Daoy (cell line): ENCODE data around the gene C12orf75. TPM values are rescaled to one million over a fixed set of nuclear protein-coding genes. Genes with fewer than 3 reads are reported as not detected.
A peak's percentile ranks its signal among the peaks of the same experiment; 100 is the strongest.
"Not testable (repeated sequence)": the region's sequence is repeated elsewhere in the genome, so short reads cannot be mapped to it uniquely, and the experiment has no call there.

ENCODE experiments used
- DNase-seq: peaks from one replicate; pipeline ENCODE4 v3.0.0-alpha.2; 2015; ENCODE audit warnings: low read depth
- total RNA-seq: library from RNA; depleted of rRNA; stranded (reverse); fragments of >200 nt; shearing (Covaris generic); gene quantifications from 2 replicates; pipeline ENCODE4 v1.2.3, GENCODE V29; 2014

Gene C12orf75
- total RNA-seq, 1 experiment from 2014 or later, result 103 TPM

GRCh38 chr12:105310476-105311085 is 19.9 kb upstream of the C12orf75 start:
- not testable (repeated sequence) for DNase-seq

- not testable (repeated sequence) for DNase-seq
These were observed 18.6 kb upstream of the C12orf75 start for GRCh38 chr12:105311936-105312335.

- DNase-seq, result not testable (repeated sequence)
These were observed 16.7 kb upstream of the C12orf75 start for GRCh38 chr12:105313755-105314154.

GRCh38 chr12:105315130-105315529 is 15.4 kb upstream of the C12orf75 start:
- no peak for DNase-seq

GRCh38 chr12:105315726-105316125 is 14.8 kb upstream of the C12orf75 start:
- no peak for DNase-seq

- no peak for DNase-seq
These were observed 13.3 kb upstream of the C12orf75 start for GRCh38 chr12:105316931-105317852.

- DNase-seq, result no peak
These were observed 12.4 kb upstream of the C12orf75 start for GRCh38 chr12:105317942-105318621.

- DNase-seq, result no peak
These were observed 11.6 kb upstream of the C12orf75 start for GRCh38 chr12:105318651-105319483.

- DNase-seq, result no peak
These were observed 10.7 kb upstream of the C12orf75 start for GRCh38 chr12:105319691-105320209.

GRCh38 chr12:105321125-105321524 is 9.4 kb upstream of the C12orf75 start:
- no peak for DNase-seq

GRCh38 chr12:105322070-105322469 is 8.4 kb upstream of the C12orf75 start:
- no peak for DNase-seq

GRCh38 chr12:105324704-105325103 is 5.8 kb upstream of the C12orf75 start:
- DNase-seq, result no peak

GRCh38 chr12:105325117-105325516 is 5.4 kb upstream of the C12orf75 start:
- no peak for DNase-seq

GRCh38 chr12:105329926-105330282 is 587 bp upstream of the C12orf75 start:
- DNase-seq, result no peak

- DNase-seq, result peak; percentile 39
These were observed 677 bp downstream of the C12orf75 start for GRCh38 chr12:105330931-105331804.

GRCh38 chr12:105331805-105332251 is 1.3 kb downstream of the C12orf75 start:
- DNase-seq, result peak; percentile 20

GRCh38 chr12:105332286-105332685 is 1.8 kb downstream of the C12orf75 start:
- peak; percentile 39 for DNase-seq

- no peak for DNase-seq
These were observed 2.4 kb downstream of the C12orf75 start for GRCh38 chr12:105332925-105333324.

GRCh38 chr12:105334001-105334400 is 3.5 kb downstream of the C12orf75 start:
- no peak for DNase-seq

- DNase-seq, result no peak
These were observed 4.1 kb downstream of the C12orf75 start for GRCh38 chr12:105334582-105334981.
